Spleen (tissue), 7 donors: ENCODE data around the gene EDN1.

Experiments
- POLR2A ChIP-seq, 3 donors: fragments of 450-650 bp; IDR thresholded peaks; one replicate each; pipeline ENCODE4 v1.5.1; 2017; ENCODE audit warnings: antibody characterized with exemption in 3 of 3, mild to moderate bottlenecking in 1 of 3
- POLR2AphosphoS5 ChIP-seq, 3 donors: sonication (generic); formaldehyde crosslinking; IDR thresholded peaks; one replicate each; pipeline ENCODE4 v1.5.1; 2017; ENCODE audit warnings: antibody characterized with exemption in 3 of 3
- TF ChIP-seq, protein P1 (sequence below), 11 experiments: fragments of 200-600 bp in 7 of 11; fragments of 450-650 bp in 4 of 11; sonication (generic) in 4 of 11; IDR thresholded peaks in 8 of 11; conservative IDR thresholded peaks in 3 of 11; 1 replicate in 7 of 11; 2 replicates in 4 of 11; pipeline versions ENCODE4 v1.4.0 to v1.8.0; 2016 to 2021; ENCODE audit warnings: antibody characterized with exemption in 11 of 11, inconsistent platforms in 4 of 11, mild to moderate bottlenecking in 1 of 11
- donor health status: DM: no; HTN: no; CAD: no; lungs with moderate emphysema.
- donor health status: DM: no; HTN: no; CAD: no.
- donor health status: DM: no; HTN: no; CAD: no.

DNA sequence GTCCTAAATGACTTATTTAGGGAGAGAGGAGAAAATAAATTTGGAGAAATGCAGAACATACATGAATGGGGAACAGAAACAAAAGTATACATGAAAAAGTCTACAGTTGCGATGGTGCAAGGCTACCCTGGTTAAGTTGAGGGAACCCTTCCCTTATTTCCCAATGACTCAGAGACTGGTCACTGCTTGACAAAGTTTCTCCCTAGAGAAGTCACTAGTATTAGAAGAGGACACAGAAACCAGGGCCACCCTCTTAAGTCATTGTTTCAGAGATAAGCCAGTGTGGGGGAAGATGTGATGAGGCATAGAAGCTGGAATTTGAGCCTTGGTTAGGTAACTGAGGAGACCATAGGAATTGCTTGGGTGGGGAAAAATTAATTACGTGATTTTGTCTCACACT lies 24.4 kb upstream of the EDN1 start:
- TF ChIP-seq, protein P1, sequence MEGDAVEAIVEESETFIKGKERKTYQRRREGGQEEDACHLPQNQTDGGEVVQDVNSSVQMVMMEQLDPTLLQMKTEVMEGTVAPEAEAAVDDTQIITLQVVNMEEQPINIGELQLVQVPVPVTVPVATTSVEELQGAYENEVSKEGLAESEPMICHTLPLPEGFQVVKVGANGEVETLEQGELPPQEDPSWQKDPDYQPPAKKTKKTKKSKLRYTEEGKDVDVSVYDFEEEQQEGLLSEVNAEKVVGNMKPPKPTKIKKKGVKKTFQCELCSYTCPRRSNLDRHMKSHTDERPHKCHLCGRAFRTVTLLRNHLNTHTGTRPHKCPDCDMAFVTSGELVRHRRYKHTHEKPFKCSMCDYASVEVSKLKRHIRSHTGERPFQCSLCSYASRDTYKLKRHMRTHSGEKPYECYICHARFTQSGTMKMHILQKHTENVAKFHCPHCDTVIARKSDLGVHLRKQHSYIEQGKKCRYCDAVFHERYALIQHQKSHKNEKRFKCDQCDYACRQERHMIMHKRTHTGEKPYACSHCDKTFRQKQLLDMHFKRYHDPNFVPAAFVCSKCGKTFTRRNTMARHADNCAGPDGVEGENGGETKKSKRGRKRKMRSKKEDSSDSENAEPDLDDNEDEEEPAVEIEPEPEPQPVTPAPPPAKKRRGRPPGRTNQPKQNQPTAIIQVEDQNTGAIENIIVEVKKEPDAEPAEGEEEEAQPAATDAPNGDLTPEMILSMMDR (IDR thresholded peaks at IDR 0.05 in 8 of 11, conservative IDR thresholded peaks at IDR 0.05 in 3 of 11) = no peak
- TF ChIP-seq POLR2A (IDR thresholded peaks at IDR 0.05) = no peak
- TF ChIP-seq POLR2AphosphoS5 (IDR thresholded peaks at IDR 0.05) = no peak
